Smooth muscle cell (in vitro differentiated cells): Measurements from ENCODE around the gene ZXDC. TPM values are rescaled to one million over a fixed set of nuclear protein-coding genes. Genes with fewer than 3 reads are reported as not detected.

Source experiments
- DNase-seq: peaks from one replicate; lab custom pipeline; 2025; ENCODE audit not compliant: unreplicated experiment; lab: John Stamatoyannopoulos, UW
- H2AFZ ChIP-seq: fragments of 200-600 bp; sonication (generic); 2 replicates; pipeline ENCODE4 v1.6.0; 2016; ENCODE audit warnings: antibody characterized with exemption, low read depth, mild to moderate bottlenecking
- H3F3A ChIP-seq: fragments of 200-600 bp; sonication (generic); 2 replicates; pipeline ENCODE4 v1.6.0; 2017; ENCODE audit warnings: antibody characterized with exemption, low read depth
- H3K27ac ChIP-seq: fragments of 200-600 bp; sonication (generic); 2 replicates; pipeline ENCODE4 v1.5.1; 2016; ENCODE audit warnings: low read depth, mild to moderate bottlenecking
- H3K27me3 ChIP-seq: fragments of 200-600 bp; sonication (generic); 2 replicates; pipeline ENCODE4 v1.6.1; 2016; ENCODE audit warnings: low read depth, mild to moderate bottlenecking
- H3K36me3 ChIP-seq: fragments of 200-600 bp; sonication (generic); 2 replicates; pipeline ENCODE4 v1.5.1; 2016; ENCODE audit warnings: low read depth
- H3K4me1 ChIP-seq: fragments of 200-600 bp; sonication (generic); 2 replicates; pipeline ENCODE4 v1.5.1; 2016; ENCODE audit warnings: low read depth
- H3K4me2 ChIP-seq: fragments of 200-600 bp; sonication (generic); 2 replicates; pipeline ENCODE4 v1.6.0; 2016; ENCODE audit warnings: mild to moderate bottlenecking
- H3K4me3 ChIP-seq: fragments of 200-600 bp; sonication (generic); 2 replicates; pipeline ENCODE4 v1.5.1; 2016; ENCODE audit warnings: mild to moderate bottlenecking
- H3K79me2 ChIP-seq: fragments of 200-600 bp; sonication (generic); 2 replicates; pipeline ENCODE4 v1.6.0; 2016; ENCODE audit warnings: low read depth, mild to moderate bottlenecking
- H3K9ac ChIP-seq: fragments of 200-600 bp; sonication (generic); 2 replicates; pipeline ENCODE4 v1.6.0; 2016; ENCODE audit warnings: low read depth
- H3K9me3 ChIP-seq: fragments of 200-600 bp; sonication (generic); replicated peaks from 2 replicates; pipeline ENCODE4 v1.5.1; 2016; ENCODE audit warnings: low read depth
- H4K20me1 ChIP-seq: fragments of 200-600 bp; sonication (generic); 2 replicates; pipeline ENCODE4 v1.6.0; 2016; ENCODE audit warnings: low read depth
- CTCF ChIP-seq: fragments of 200-600 bp; sonication (generic); IDR thresholded peaks from 2 replicates; pipeline ENCODE4 v1.5.1; 2017; ENCODE audit warnings: borderline replicate concordance, mild to moderate bottlenecking, antibody characterized with exemption; ENCODE audit not compliant: insufficient read depth, poor library complexity, severe bottlenecking
- WGBS: methylation state at CpG from one replicate; pipeline ENCODE4 v1.1.7; 2016; ENCODE audit warnings: low lambda C conversion rate; 5-methylcytosine and 5-hydroxymethylcytosine counted together
- polyA plus RNA-seq: library from polyadenylated mRNA; unstranded; fragments of >200 nt; fragmentation: Nextera tagmentation; extraction: Ambion mirVana; gene quantifications from 2 replicates; pipeline ENCODE4 v1.2.1, GENCODE V29; 2016
- total RNA-seq: library from RNA; depleted of rRNA; stranded (reverse); fragments of >200 nt; gene quantifications from 2 replicates; pipeline ENCODE4 v1.2.3, GENCODE V29; 2014

The ZXDC gene
- total and polyA plus RNA-seq, 2 experiments from 2014 or later, result 9.2 to 20.4 TPM

DNA sequence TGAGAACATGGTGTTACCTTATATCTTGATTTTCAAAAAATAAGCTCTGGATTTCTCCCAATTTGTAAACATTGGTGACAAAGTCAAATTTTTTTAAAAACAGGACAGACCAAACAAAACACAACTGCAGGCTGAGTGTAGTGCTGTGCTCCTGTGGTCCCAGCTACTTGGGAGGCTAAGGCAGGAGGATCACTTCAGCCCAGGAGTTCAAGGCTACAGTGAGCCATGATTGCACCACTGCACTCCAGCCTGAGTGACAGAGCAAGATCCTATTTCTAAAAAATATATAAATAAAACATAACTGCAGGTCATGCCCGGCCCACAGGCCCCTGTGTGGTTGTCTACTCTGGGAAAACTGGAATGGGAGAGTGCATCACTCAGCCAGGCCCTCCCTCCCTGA, 4.0 kb upstream of the ZXDC start:
- Histone ChIP-seq H3K4me3 (no peak overlapping the region), H4K20me1 (peaks cover 5% of the 10 kb centered on the region), H3K9me3 (no peaks in the 10 kb centered on the region), H3F3A (no peaks in the 10 kb centered on the region), H3K79me2 (peaks cover 4% of the 10 kb centered on the region), H3K4me1 (peaks cover 8% of the 10 kb centered on the region), H3K4me2 (no peak overlapping the region), H3K27me3 (no peaks in the 10 kb centered on the region), H3K27ac (no peak overlapping the region), H3K9ac (no peak overlapping the region), H2AFZ (no peak overlapping the region), H3K36me3 (no peaks in the 10 kb centered on the region)
- 86% methylated on average over 1 of the region's 1 CpG for WGBS
- no peak for TF ChIP-seq CTCF
- no peak for DNase-seq

- no peak overlapping the region for H3K4me2 ChIP-seq
- no peak overlapping the region for H2AFZ ChIP-seq
- H3F3A ChIP-seq, result no peaks in the 10 kb centered on the region
- 95% methylated on average over 14 of the region's 14 CpGs for WGBS
- H3K36me3 ChIP-seq, result no peaks in the 10 kb centered on the region
- no peak overlapping the region for H3K27ac ChIP-seq
- no peaks in the 10 kb centered on the region for H3K9me3 ChIP-seq
- no peak for DNase-seq
- peaks cover 13% of the 10 kb centered on the region for H3K79me2 ChIP-seq
- H3K9ac ChIP-seq, result no peak overlapping the region
- no peaks in the 10 kb centered on the region for H3K27me3 ChIP-seq
- TF ChIP-seq CTCF, result no peak
- peaks cover 17% of the 10 kb centered on the region for H3K4me1 ChIP-seq
- H3K4me3 ChIP-seq, result no peak overlapping the region
- peaks cover 14% of the 10 kb centered on the region for H4K20me1 ChIP-seq
Measured at GRCh38 chr3:126478581-126479310, 3.1 kb upstream of the ZXDC start.

GRCh38 chr3:126477061-126477380, 1.3 kb upstream of the ZXDC start:
- no peaks in the 10 kb centered on the region for H3K9me3 ChIP-seq
- H4K20me1 ChIP-seq, result peaks cover 31% of the 10 kb centered on the region
- no peak for TF ChIP-seq CTCF
- DNase-seq, result no peak
- H3K36me3 ChIP-seq, result no peaks in the 10 kb centered on the region
- peaks cover 33% of the 10 kb centered on the region for H3K4me1 ChIP-seq
- H3K4me3 ChIP-seq, result no peak overlapping the region
- no peak overlapping the region for H2AFZ ChIP-seq
- H3F3A ChIP-seq, result no peaks in the 10 kb centered on the region
- WGBS, result 68% methylated on average over 3 of the region's 4 CpGs
- no peaks in the 10 kb centered on the region for H3K27me3 ChIP-seq
- H3K27ac ChIP-seq, result no peak overlapping the region
- H3K79me2 ChIP-seq, result peaks cover 29% of the 10 kb centered on the region
- no peak overlapping the region for H3K9ac ChIP-seq
- H3K4me2 ChIP-seq, result no peak overlapping the region
